ENCODE results near the gene OR1L6.

GRCh38 chr9:122779181-122779580 lies 37.1 kb downstream of the OR1L6 start:
- TF ChIP-seq, protein P1, sequence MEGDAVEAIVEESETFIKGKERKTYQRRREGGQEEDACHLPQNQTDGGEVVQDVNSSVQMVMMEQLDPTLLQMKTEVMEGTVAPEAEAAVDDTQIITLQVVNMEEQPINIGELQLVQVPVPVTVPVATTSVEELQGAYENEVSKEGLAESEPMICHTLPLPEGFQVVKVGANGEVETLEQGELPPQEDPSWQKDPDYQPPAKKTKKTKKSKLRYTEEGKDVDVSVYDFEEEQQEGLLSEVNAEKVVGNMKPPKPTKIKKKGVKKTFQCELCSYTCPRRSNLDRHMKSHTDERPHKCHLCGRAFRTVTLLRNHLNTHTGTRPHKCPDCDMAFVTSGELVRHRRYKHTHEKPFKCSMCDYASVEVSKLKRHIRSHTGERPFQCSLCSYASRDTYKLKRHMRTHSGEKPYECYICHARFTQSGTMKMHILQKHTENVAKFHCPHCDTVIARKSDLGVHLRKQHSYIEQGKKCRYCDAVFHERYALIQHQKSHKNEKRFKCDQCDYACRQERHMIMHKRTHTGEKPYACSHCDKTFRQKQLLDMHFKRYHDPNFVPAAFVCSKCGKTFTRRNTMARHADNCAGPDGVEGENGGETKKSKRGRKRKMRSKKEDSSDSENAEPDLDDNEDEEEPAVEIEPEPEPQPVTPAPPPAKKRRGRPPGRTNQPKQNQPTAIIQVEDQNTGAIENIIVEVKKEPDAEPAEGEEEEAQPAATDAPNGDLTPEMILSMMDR (IDR thresholded peaks at IDR 0.05), result no peak
- TF ChIP-seq POLR2AphosphoS5 (IDR thresholded peaks at IDR 0.05; ENCODE audit: low read depth, low read length) (no peak), TCF7L2 (IDR thresholded peaks at IDR 0.05; ENCODE audit: low read depth, low read length) (no peak), REST (IDR thresholded peaks at IDR 0.05; ENCODE audit: insufficient read depth in 1 of 2, low read depth in 2 of 2, low read length in 1 of 2) (no peak), SIN3A (IDR thresholded peaks at IDR 0.05; ENCODE audit: borderline replicate concordance, insufficient read depth, low read depth, low read length) (no peak)
